Panc1 (cell line): ENCODE results near the gene SPATA18. TPM values are rescaled to one million over a fixed set of nuclear protein-coding genes. Genes with fewer than 3 reads are reported as not detected.

Experiments used
- ATAC-seq: fragments of 200-7000 bp; cut with Tn5 transposase; 2 replicates; pipeline ENCODE4 v1.9.1; 2020; ENCODE audit warnings: mild to moderate bottlenecking, moderate library complexity
- BruUV-seq: library from RNA; stranded (reverse); fragments of 400-500 nt; replicated peaks from 2 replicates; lab custom pipeline; 2021; lab: Mats Ljungman, UMichigan
- CTCF ChIA-PET: fragments of 300-600 bp; sonication (Branson Sonifier 250); formaldehyde crosslinking; loops from one replicate; lab custom pipeline; 2022; ENCODE audit warnings: antibody characterized with exemption; lab: Charles Lee
- POLR2A ChIA-PET: fragments of 300-600 bp; sonication (Branson Sonifier 250); formaldehyde crosslinking; loops from one replicate; lab custom pipeline; 2022; ENCODE audit warnings: antibody characterized with exemption; lab: Charles Lee
- DNase-seq: peaks from one replicate; pipeline ENCODE4 v3.0.0-alpha.2; 2010; ENCODE audit warnings: low read depth, low spot score
- H3K27ac ChIP-seq: 2 replicates; pipeline ENCODE4 v1.5.1; 2011; ENCODE audit warnings: mild to moderate bottlenecking, low read length, inconsistent platforms
- H3K27me3 ChIP-seq: fragments of 200-500 bp; sonication (Bioruptor generic); 2 replicates; pipeline ENCODE4 v1.6.0; 2014; ENCODE audit warnings: low read length, inconsistent platforms; ENCODE audit not compliant: control insufficient read depth, insufficient read depth
- H3K36me3 ChIP-seq: fragments of 200-500 bp; sonication (Bioruptor generic); 2 replicates; pipeline ENCODE4 v1.5.1; 2014; ENCODE audit warnings: inconsistent platforms, mild to moderate bottlenecking, low read length, moderate library complexity; ENCODE audit not compliant: control insufficient read depth, insufficient read depth
- H3K4me1 ChIP-seq: 2 replicates; pipeline ENCODE4 v1.5.1; 2011; ENCODE audit warnings: inconsistent platforms, mild to moderate bottlenecking, low read length, moderate library complexity; ENCODE audit not compliant: control insufficient read depth, insufficient read depth
- H3K4me3 ChIP-seq, 2 experiments: 2 replicates each; pipeline ENCODE4 v1.5.1; 2011 to 2012; ENCODE audit warnings: low read depth in 2 of 2, low read length in 2 of 2, mild to moderate bottlenecking in 2 of 2, inconsistent platforms in 1 of 2, moderate library complexity in 1 of 2
- H3K9me3 ChIP-seq: fragments of 200-500 bp; sonication (Bioruptor generic); 2 replicates; pipeline ENCODE4 v1.5.1; 2014; ENCODE audit warnings: low read depth, mild to moderate bottlenecking, inconsistent platforms, low read length, moderate library complexity; ENCODE audit not compliant: control insufficient read depth, insufficient read depth
- CTCF ChIP-seq: fragments of 450-650 bp; IDR thresholded peaks from 2 replicates; pipeline ENCODE4 v1.5.1; 2017; ENCODE audit warnings: mild to moderate bottlenecking
- POLR2AphosphoS5 ChIP-seq: IDR thresholded peaks from 2 replicates; pipeline ENCODE4 v1.6.1; 2012; ENCODE audit warnings: mild to moderate bottlenecking, low read depth, low read length, moderate library complexity
- SIN3A ChIP-seq: IDR thresholded peaks from 2 replicates; pipeline ENCODE4 v1.6.1; 2012; ENCODE audit warnings: low read depth, mild to moderate bottlenecking, low read length, moderate library complexity, borderline replicate concordance; ENCODE audit not compliant: insufficient read depth
- TCF7L2 ChIP-seq: IDR thresholded peaks from 2 replicates; pipeline ENCODE4 v1.6.1; 2011; ENCODE audit warnings: mild to moderate bottlenecking, low read depth, low read length, inconsistent platforms
- in situ Hi-C: cut with HindIII; loops from 2 replicates; pipeline ENCODE4 v1.10.0; 2016; ENCODE audit warnings: low sequenced_read_pairs, low pct_unique_long_range_greater_than_20kb
- intact Hi-C: fragments of 100-400 bp; cut with micrococcal nuclease; formaldehyde crosslinking; loops from one replicate; pipeline ENCODE4 v1.10.0; 2022; ENCODE audit not compliant: unreplicated experiment
- total RNA-seq: library from RNA; stranded (reverse); gene quantifications from one replicate; pipeline ENCODE4 v1.2.1, GENCODE V29; 2021; ENCODE audit not compliant: unreplicated experiment
- TF ChIP-seq, protein P1 (sequence below), 2 experiments: IDR thresholded peaks; 2 replicates each; pipeline ENCODE4 v1.6.1; 2011 to 2012; ENCODE audit warnings: low read depth in 2 of 2, control low read depth in 1 of 2, low read length in 1 of 2, mild to moderate bottlenecking in 1 of 2, moderate library complexity in 1 of 2; ENCODE audit not compliant: insufficient read depth in 1 of 2

The SPATA18 gene
- total RNA-seq, 1 experiment from 2014 or later = 0.39 TPM

DNA sequence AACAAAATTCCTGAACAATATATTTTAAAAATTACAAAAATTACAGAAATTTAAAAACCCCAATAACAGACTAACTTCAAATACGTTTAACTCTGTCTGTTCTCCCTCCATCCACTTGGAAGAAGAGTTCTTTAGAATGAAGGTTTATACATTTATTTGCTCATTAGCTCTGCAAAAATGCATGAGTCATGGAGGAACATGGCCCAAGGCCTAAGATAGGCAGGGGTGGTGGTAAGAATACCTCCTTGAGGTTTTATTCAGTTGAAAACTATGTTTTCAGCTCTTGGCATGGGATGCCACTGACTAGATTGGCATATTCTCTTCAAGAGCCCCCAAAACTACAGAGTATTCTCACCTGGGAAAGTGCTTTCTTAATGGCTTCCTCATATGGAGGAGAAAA, 22.1 kb upstream of the SPATA18 start:
- no peaks in the 10 kb centered on the region for H3K9me3 ChIP-seq
- DNase-seq = no peak
- TF ChIP-seq SIN3A = no peak
- TF ChIP-seq POLR2AphosphoS5 = no peak
- TF ChIP-seq TCF7L2 = no peak
- TF ChIP-seq CTCF = no peak
- H3K27ac ChIP-seq = no peak overlapping the region
- BruUV-seq = no TSS peak
- no peaks in the 10 kb centered on the region; the same call in 1 of the 2 replicates for H3K4me1 ChIP-seq
- H3K27me3 ChIP-seq = no peaks in the 10 kb centered on the region
- POLR2A ChIA-PET = no interaction called here
- CTCF ChIA-PET = no interaction called here
- no peaks in the 10 kb centered on the region; the same call in 1 of the 2 replicates for H3K36me3 ChIP-seq
- intact Hi-C loops (no loop called here), in situ Hi-C loops (no loop called here)
- ATAC-seq = no peak
- no peak overlapping the region for H3K4me3 ChIP-seq

GRCh38 chr4:52032005-52032404, 19.1 kb upstream of the SPATA18 start:
- Histone ChIP-seq H3K27ac (no peak overlapping the region), H3K4me1 (peaks cover 3% of the 10 kb centered on the region; the same call in 1 of the 2 replicates), H3K36me3 (no peaks in the 10 kb centered on the region; the same call in 1 of the 2 replicates), H3K9me3 (no peaks in the 10 kb centered on the region), H3K27me3 (no peaks in the 10 kb centered on the region), H3K4me3 (no peak overlapping the region)
- POLR2A ChIA-PET = no interaction called here
- no TSS peak for BruUV-seq
- DNase-seq (no peak), ATAC-seq (no peak)
- in situ Hi-C loops (no loop called here), intact Hi-C loops (no loop called here)
- CTCF ChIA-PET = no interaction called here
- TF ChIP-seq CTCF (no peak), SIN3A (no peak)

GRCh38 chr4:52035190-52035589, 15.9 kb upstream of the SPATA18 start:
- no peak overlapping the region for H3K4me3 ChIP-seq
- no peaks in the 10 kb centered on the region for H3K27me3 ChIP-seq
- no peaks in the 10 kb centered on the region for H3K36me3 ChIP-seq
- intact Hi-C loops (no loop called here), in situ Hi-C loops (no loop called here)
- DNase-seq = no peak
- no peaks in the 10 kb centered on the region for H3K9me3 ChIP-seq
- H3K4me1 ChIP-seq = peaks cover 6% of the 10 kb centered on the region
- ATAC-seq = no peak
- no peak overlapping the region for H3K27ac ChIP-seq
- CTCF ChIA-PET = no interaction called here
- POLR2A ChIA-PET = no interaction called here
- BruUV-seq = no TSS peak
- TF ChIP-seq POLR2AphosphoS5 = no peak
- TF ChIP-seq, protein P1, sequence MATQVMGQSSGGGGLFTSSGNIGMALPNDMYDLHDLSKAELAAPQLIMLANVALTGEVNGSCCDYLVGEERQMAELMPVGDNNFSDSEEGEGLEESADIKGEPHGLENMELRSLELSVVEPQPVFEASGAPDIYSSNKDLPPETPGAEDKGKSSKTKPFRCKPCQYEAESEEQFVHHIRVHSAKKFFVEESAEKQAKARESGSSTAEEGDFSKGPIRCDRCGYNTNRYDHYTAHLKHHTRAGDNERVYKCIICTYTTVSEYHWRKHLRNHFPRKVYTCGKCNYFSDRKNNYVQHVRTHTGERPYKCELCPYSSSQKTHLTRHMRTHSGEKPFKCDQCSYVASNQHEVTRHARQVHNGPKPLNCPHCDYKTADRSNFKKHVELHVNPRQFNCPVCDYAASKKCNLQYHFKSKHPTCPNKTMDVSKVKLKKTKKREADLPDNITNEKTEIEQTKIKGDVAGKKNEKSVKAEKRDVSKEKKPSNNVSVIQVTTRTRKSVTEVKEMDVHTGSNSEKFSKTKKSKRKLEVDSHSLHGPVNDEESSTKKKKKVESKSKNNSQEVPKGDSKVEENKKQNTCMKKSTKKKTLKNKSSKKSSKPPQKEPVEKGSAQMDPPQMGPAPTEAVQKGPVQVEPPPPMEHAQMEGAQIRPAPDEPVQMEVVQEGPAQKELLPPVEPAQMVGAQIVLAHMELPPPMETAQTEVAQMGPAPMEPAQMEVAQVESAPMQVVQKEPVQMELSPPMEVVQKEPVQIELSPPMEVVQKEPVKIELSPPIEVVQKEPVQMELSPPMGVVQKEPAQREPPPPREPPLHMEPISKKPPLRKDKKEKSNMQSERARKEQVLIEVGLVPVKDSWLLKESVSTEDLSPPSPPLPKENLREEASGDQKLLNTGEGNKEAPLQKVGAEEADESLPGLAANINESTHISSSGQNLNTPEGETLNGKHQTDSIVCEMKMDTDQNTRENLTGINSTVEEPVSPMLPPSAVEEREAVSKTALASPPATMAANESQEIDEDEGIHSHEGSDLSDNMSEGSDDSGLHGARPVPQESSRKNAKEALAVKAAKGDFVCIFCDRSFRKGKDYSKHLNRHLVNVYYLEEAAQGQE (IDR thresholded peaks at IDR 0.05; ENCODE audit: insufficient read depth in 1 of 2, low read depth in 2 of 2, low read length in 1 of 2) = no peak
- no peak for TF ChIP-seq SIN3A
- no peak for TF ChIP-seq CTCF
